ENCODE measurements around the gene PSMD3. TPM values are rescaled to one million over a fixed set of nuclear protein-coding genes. Genes with fewer than 3 reads are reported as not detected.

The PSMD3 gene
- total RNA-seq, 2 donors from 2014 or later = 68.8 to 74.2 TPM

DNA sequence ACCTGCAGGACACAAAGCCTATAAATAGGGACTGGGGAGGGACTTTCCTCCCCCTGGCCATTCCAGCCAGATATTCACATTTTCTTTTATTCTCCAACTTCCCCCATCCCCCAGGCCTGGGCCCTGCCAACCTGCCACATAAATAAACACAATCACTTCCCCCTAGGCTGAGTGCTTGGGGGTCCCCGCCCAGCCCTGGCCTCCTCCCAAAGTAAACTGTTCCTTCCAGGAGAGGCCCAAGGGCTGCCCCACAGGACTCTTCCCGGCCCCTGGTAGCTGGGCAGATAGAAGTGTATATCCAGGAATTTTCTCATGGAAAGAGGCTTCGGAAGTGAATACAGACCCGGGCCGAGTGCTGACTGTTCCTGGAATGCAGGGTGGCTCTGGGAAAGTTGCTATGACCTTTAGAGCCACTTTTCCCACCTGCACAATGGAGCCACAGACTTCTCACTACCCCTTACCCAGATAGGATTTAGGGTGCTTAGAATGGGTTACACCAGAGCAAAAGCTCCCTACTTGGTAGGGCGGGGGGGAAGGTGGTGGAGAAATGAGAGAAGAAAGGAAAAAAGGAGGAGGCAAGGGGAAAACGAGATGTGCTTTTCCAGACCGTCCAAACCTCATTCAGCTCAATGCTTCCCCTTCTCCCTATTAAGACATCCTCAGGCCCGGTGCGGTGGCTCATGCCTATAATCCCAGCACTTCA is 43.1 kb downstream of the PSMD3 start:
- Histone ChIP-seq H3K4me1 (ENCODE audit: control insufficient read depth in 1 of 2, low read depth in 2 of 2) (peaks cover under 1 to 49% of the 10 kb centered on the region in 2 donors), H3K27me3 (replicated peaks; ENCODE audit: insufficient read depth) (no peaks in the 10 kb centered on the region), H3K9me3 (no peaks in the 10 kb centered on the region), H3K4me3 (no peak overlapping the region), H3K36me3 (peaks cover 20% of the 10 kb centered on the region), H3K27ac (no peak overlapping the region)
- ATAC-seq (ENCODE audit: insufficient number of reproducible peaks, low FRiP score, low read depth) (no peak), DNase-seq (ENCODE audit: low spot score) (no peak)
- no peak for TF ChIP-seq CTCF (IDR thresholded peaks at IDR 0.05)

DNA sequence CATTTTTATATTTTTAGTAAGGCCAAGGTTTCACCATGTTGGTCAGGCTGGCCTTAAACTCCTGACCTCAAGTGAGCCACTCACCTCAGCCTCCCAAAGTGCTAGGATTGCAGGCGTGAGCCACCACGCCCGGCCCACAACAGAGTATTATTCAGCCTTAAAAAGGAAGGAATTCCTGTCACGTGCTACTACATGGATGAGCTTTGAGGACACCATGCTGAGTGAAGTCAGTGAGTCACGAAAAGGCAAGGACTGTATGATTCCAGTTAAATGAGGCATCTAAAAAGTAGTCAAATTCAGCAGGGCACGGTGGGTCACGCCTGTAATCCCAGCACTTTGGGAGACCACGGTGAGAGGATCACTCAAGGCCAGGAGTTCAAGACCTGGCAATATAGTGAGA is 44.3 kb downstream of the PSMD3 start:
- Histone ChIP-seq H3K27me3 (replicated peaks; ENCODE audit: insufficient read depth) (no peaks in the 10 kb centered on the region), H3K36me3 (peaks cover 28% of the 10 kb centered on the region), H3K27ac (no peak overlapping the region), H3K9me3 (no peaks in the 10 kb centered on the region), H3K4me3 (no peak overlapping the region), H3K4me1 (ENCODE audit: control insufficient read depth in 1 of 2, low read depth in 2 of 2) (peaks cover 0 to 41% of the 10 kb centered on the region in 2 donors)
- no peak for ATAC-seq (ENCODE audit: insufficient number of reproducible peaks, low FRiP score, low read depth)
- DNase-seq (ENCODE audit: low spot score) = no peak
- no peak for TF ChIP-seq CTCF (IDR thresholded peaks at IDR 0.05)

DNA sequence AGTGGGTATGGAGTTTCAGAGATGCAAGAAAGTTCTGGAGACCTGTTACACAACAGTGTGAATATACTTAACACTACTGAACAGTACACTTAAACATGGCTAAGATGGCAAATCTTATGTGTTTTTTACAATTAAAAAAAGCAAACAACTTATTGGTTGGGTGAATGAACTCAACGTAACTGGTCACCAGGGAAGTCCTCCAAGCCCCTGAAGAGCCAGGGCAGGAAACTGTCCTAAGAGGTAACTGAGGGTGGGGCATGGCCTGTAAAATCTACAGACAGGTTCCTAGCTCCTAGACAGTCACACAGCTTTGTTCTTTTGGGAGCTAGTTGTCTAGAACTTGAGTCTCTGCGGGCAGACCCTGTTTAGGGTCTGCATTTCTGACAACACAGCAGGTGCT is 45.0 kb downstream of the PSMD3 start:
- Histone ChIP-seq H3K27me3 (replicated peaks; ENCODE audit: insufficient read depth) (no peaks in the 10 kb centered on the region), H3K4me3 (no peak overlapping the region), H3K27ac (no peak overlapping the region), H3K36me3 (peaks cover 29% of the 10 kb centered on the region), H3K9me3 (no peaks in the 10 kb centered on the region), H3K4me1 (ENCODE audit: control insufficient read depth in 1 of 2, low read depth in 2 of 2) (peaks cover 0 to 38% of the 10 kb centered on the region in 2 donors)
- DNase-seq (ENCODE audit: low spot score) (no peak), ATAC-seq (ENCODE audit: insufficient number of reproducible peaks, low FRiP score, low read depth) (no peak)
- no peak for TF ChIP-seq CTCF (IDR thresholded peaks at IDR 0.05)

DNA sequence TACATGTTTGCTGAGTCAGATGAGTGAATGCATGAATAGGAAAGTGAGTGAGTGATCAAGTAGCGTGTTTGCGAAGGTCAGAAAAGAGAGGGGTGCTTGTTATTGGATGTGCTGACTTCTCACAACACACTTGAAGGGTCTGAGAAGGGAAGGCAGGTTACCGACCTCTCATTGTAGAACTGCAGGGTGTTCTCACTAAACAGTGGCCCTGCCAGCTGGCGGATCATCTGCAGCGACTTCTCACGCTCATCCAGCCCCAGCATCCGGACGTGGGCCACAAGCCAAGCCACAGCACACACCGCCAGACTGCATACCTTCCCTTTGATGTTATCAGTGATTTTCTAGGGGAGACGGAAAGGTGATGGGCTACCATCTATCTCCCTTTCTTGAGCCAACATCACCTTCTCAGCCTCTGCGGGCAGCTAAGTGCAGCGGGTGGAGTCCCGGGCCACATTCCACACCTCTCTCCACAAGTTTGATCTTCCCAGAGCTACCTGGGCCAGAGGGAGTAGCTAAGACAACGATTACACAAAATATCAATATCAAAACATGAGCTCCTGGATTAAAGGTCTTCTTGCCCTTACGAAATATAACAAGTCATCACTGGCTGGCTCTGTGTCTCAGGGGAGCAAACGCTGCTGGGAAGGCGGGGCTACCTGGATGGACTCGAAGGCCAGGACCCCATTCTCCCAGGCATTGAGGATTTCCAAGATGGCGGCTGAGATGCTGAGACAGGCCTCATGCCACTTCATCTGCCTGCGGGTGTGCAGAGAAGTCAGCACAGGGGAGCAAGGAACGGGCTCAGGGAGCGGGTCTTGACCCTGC is 45.6 kb downstream of the PSMD3 start:
- H3K36me3 ChIP-seq = peaks cover 34% of the 10 kb centered on the region
- H3K27ac ChIP-seq = no peak overlapping the region
- H3K27me3 ChIP-seq (replicated peaks; ENCODE audit: insufficient read depth) = no peaks in the 10 kb centered on the region
- H3K4me3 ChIP-seq = no peak overlapping the region
- TF ChIP-seq CTCF (IDR thresholded peaks at IDR 0.05) = no peak
- DNase-seq (ENCODE audit: low spot score) (no peak), ATAC-seq (ENCODE audit: insufficient number of reproducible peaks, low FRiP score, low read depth) (no peak)
- H3K9me3 ChIP-seq = no peaks in the 10 kb centered on the region
- H3K4me1 ChIP-seq (ENCODE audit: control insufficient read depth in 1 of 2, low read depth in 2 of 2) = peaks cover 0 to 31% of the 10 kb centered on the region in 2 donors

DNA sequence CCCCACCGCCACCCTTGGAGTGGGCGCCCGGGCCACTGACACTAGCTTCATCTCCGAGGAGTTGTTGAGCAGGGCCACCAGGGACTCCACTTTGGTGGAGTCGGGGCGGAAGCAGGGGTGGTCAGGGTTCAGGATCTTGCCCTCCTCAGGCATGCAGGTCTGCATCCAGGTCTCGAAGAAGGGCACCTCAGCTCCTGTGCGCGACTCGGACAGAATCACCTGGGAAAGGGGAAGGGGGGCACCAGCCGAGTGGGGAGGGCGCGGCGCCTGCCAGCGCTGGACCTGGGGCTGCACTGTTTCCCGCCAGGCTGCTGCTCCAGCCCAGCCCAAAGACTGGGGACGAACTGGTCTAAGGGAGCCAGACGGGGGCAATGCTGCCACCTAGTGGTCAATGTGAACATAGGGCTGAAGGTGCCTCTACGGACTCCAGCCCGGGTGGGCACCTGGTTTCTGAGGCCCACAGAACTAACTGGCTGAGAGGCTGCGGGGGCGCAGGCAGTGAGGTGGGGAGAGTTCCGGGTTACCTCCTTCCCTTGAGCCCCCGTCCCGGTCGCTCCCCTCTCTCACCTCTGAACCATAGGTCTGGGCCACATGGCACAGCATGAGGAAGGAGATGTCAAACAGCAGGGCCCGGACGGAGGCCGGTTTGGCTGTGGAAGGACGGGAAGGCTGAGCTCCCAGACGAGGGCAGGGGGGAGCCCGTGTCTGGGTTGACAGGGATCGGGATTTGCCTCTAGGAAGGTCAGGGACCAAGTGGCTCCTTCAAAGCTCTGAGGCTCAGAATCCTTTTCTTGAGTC is 46.4 kb downstream of the PSMD3 start:
- Histone ChIP-seq H3K27me3 (replicated peaks; ENCODE audit: insufficient read depth) (no peaks in the 10 kb centered on the region), H3K27ac (no peak overlapping the region), H3K4me1 (ENCODE audit: control insufficient read depth in 1 of 2, low read depth in 2 of 2) (peaks cover 0 to 24% of the 10 kb centered on the region in 2 donors), H3K4me3 (no peak overlapping the region), H3K9me3 (no peaks in the 10 kb centered on the region), H3K36me3 (peaks cover 39% of the 10 kb centered on the region)
- peak; percentile 93 for TF ChIP-seq CTCF (IDR thresholded peaks at IDR 0.05)
- peak; percentile 45 for DNase-seq (ENCODE audit: low spot score)
- peak; percentile 88 for ATAC-seq (ENCODE audit: insufficient number of reproducible peaks, low FRiP score, low read depth)

Measured in thoracic aorta (tissue), 2 donors.